ENCODE data around the gene CSMD2.
A peak's percentile ranks its signal among the peaks of the same experiment; 100 is the strongest.

The CSMD2 gene

DNA sequence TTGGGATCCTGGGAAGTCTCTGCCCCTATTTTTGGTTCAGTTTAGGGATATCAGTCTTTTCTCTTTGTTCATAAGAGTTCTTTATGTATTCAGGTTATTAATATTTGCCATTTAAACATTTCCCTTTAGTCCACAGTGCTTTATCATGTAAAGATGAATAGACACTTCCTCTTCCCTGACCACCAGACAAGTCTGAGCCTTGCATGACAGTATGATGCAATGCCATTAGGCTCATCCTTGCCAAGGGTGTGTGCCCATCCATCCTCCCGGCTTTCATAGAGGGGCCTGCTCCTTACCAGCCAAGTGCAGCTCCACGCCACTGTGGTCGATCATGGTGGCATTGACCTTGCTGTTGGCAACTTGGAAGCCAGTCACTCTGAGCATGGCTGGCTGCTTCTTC, 640.4 kb downstream of the CSMD2 start:
- DNase-seq: no peak
- H3K27ac ChIP-seq (ENCODE audit: low read depth, low read length): no peak overlapping the region
- no peaks in the 10 kb centered on the region for H3K79me2 ChIP-seq (ENCODE audit: control insufficient read depth, insufficient read depth, low read length)
- H3K23ac ChIP-seq (ENCODE audit: low read length): no peak overlapping the region
- no peak overlapping the region for H2BK120ac ChIP-seq (ENCODE audit: low read depth, low read length)
- H2BK15ac ChIP-seq (replicated peaks; ENCODE audit: low read depth): no peak overlapping the region
- no peak overlapping the region for H3K4me3 ChIP-seq (ENCODE audit: low read length)
- no CpG with 5 or more reads among the region's 3 CpGs for WGBS (ENCODE audit: extremely low coverage, insufficient coverage, low lambda C conversion rate)
- no peak overlapping the region for H3K56ac ChIP-seq (ENCODE audit: low read length)
- H2BK5ac ChIP-seq (ENCODE audit: low read length): no peak overlapping the region
- no peaks in the 10 kb centered on the region for H3K36me3 ChIP-seq (ENCODE audit: control insufficient read depth, insufficient read depth, low read length)
- no peak overlapping the region for H3K9ac ChIP-seq (ENCODE audit: low read length)
- no peaks in the 10 kb centered on the region for H3K27me3 ChIP-seq (ENCODE audit: insufficient read depth, low read length, poor library complexity)
- H3K4ac ChIP-seq (ENCODE audit: low read depth, low read length): no peak overlapping the region
- no peaks in the 10 kb centered on the region for H3K79me1 ChIP-seq (ENCODE audit: low read length)
- H4K8ac ChIP-seq (ENCODE audit: low read depth, low read length): no peak overlapping the region
- H3K18ac ChIP-seq (ENCODE audit: low read length): no peak overlapping the region
- H3K4me2 ChIP-seq (ENCODE audit: low read length): no peak overlapping the region
- H4K5ac ChIP-seq (ENCODE audit: low read length): no peak overlapping the region
- no peaks in the 10 kb centered on the region for H3K4me1 ChIP-seq (ENCODE audit: control insufficient read depth, low read depth, low read length)
- no peak overlapping the region for H2AK5ac ChIP-seq (ENCODE audit: low read length)

DNA sequence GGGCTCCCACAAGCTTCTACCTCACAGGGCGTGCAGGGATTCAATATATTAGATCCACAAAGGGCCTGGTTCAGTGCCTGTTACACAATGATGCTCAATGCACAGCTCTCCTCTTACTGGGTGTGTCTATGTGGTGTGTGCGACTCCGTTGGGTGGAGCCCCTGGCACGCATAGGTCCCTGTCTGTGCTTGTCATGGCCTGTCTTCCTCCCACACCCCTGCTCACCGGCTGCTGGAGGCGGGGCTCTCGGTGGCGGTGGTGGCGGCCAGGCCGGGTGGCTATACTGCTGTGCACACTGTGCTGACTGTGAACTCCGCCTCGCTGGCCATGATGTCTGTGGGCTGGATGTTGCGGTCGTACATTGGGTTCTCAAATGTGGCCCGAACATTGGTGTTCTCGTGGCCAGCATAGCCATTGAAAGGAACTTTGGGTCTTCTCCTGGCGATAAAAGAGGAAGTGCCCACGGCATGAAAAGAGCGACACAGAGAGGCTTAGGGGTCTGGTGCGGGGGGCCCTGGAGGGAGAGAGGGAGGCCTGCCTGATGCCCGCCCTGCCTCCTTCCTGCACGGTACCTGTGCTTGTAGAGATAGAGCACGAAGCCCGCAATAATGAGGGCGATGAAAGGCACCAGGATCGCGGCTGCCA, 645.7 kb downstream of the CSMD2 start:
- Histone ChIP-seq H3K18ac (ENCODE audit: low read length) (no peak overlapping the region), H3K23ac (ENCODE audit: low read length) (no peak overlapping the region), H3K4me3 (ENCODE audit: low read length) (no peak overlapping the region), H3K9ac (ENCODE audit: low read length) (no peak overlapping the region), H4K8ac (ENCODE audit: low read depth, low read length) (no peak overlapping the region), H3K56ac (ENCODE audit: low read length) (no peak overlapping the region), H4K5ac (ENCODE audit: low read length) (no peak overlapping the region), H3K4me1 (ENCODE audit: control insufficient read depth, low read depth, low read length) (peaks cover 3% of the 10 kb centered on the region), H2BK120ac (ENCODE audit: low read depth, low read length) (no peak overlapping the region), H3K27me3 (ENCODE audit: insufficient read depth, low read length, poor library complexity) (no peaks in the 10 kb centered on the region), H3K36me3 (ENCODE audit: control insufficient read depth, insufficient read depth, low read length) (no peaks in the 10 kb centered on the region), H2AK5ac (ENCODE audit: low read length) (no peak overlapping the region), H2BK15ac (replicated peaks; ENCODE audit: low read depth) (no peak overlapping the region), H3K4me2 (ENCODE audit: low read length) (no peak overlapping the region), H2BK5ac (ENCODE audit: low read length) (no peak overlapping the region), H3K79me1 (ENCODE audit: low read length) (no peaks in the 10 kb centered on the region), H3K79me2 (ENCODE audit: control insufficient read depth, insufficient read depth, low read length) (no peaks in the 10 kb centered on the region), H3K4ac (ENCODE audit: low read depth, low read length) (no peak overlapping the region), H3K27ac (ENCODE audit: low read depth, low read length) (no peak overlapping the region)
- WGBS (ENCODE audit: extremely low coverage, insufficient coverage, low lambda C conversion rate): no CpG with 5 or more reads among the region's 27 CpGs
- DNase-seq: no peak

- no peak overlapping the region for H3K4me2 ChIP-seq (ENCODE audit: low read length)
- no peak overlapping the region for H4K5ac ChIP-seq (ENCODE audit: low read length)
- H3K4ac ChIP-seq (ENCODE audit: low read depth, low read length): no peak overlapping the region
- H2BK120ac ChIP-seq (ENCODE audit: low read depth, low read length): no peak overlapping the region
- no peak overlapping the region for H4K8ac ChIP-seq (ENCODE audit: low read depth, low read length)
- H2BK15ac ChIP-seq (replicated peaks; ENCODE audit: low read depth): no peak overlapping the region
- H3K4me1 ChIP-seq (ENCODE audit: control insufficient read depth, low read depth, low read length): peaks cover 3% of the 10 kb centered on the region
- no peaks in the 10 kb centered on the region for H3K79me2 ChIP-seq (ENCODE audit: control insufficient read depth, insufficient read depth, low read length)
- no peak overlapping the region for H2BK5ac ChIP-seq (ENCODE audit: low read length)
- no peaks in the 10 kb centered on the region for H3K79me1 ChIP-seq (ENCODE audit: low read length)
- H3K27ac ChIP-seq (ENCODE audit: low read depth, low read length): no peak overlapping the region
- no CpG with 5 or more reads among the region's 12 CpGs for WGBS (ENCODE audit: extremely low coverage, insufficient coverage, low lambda C conversion rate)
- H3K18ac ChIP-seq (ENCODE audit: low read length): no peak overlapping the region
- no peak for DNase-seq
- no peak overlapping the region for H3K9ac ChIP-seq (ENCODE audit: low read length)
- H3K23ac ChIP-seq (ENCODE audit: low read length): no peak overlapping the region
- H2AK5ac ChIP-seq (ENCODE audit: low read length): no peak overlapping the region
- H3K56ac ChIP-seq (ENCODE audit: low read length): no peak overlapping the region
- no peak overlapping the region for H3K4me3 ChIP-seq (ENCODE audit: low read length)
- H3K27me3 ChIP-seq (ENCODE audit: insufficient read depth, low read length, poor library complexity): no peaks in the 10 kb centered on the region
- no peaks in the 10 kb centered on the region for H3K36me3 ChIP-seq (ENCODE audit: control insufficient read depth, insufficient read depth, low read length)
Observed at GRCh38 chr1:33517596-33518250, 647.3 kb downstream of the CSMD2 start.

- Histone ChIP-seq H2BK5ac (ENCODE audit: low read length) (no peak overlapping the region), H3K18ac (ENCODE audit: low read length) (no peak overlapping the region), H3K9ac (ENCODE audit: low read length) (no peak overlapping the region), H3K4me1 (ENCODE audit: control insufficient read depth, low read depth, low read length) (peaks cover 3% of the 10 kb centered on the region), H4K5ac (ENCODE audit: low read length) (no peak overlapping the region), H3K4ac (ENCODE audit: low read depth, low read length) (no peak overlapping the region), H2AK5ac (ENCODE audit: low read length) (no peak overlapping the region), H3K56ac (ENCODE audit: low read length) (no peak overlapping the region), H3K27ac (ENCODE audit: low read depth, low read length) (no peak overlapping the region), H3K4me2 (ENCODE audit: low read length) (no peak overlapping the region), H3K4me3 (ENCODE audit: low read length) (no peak overlapping the region), H2BK15ac (replicated peaks; ENCODE audit: low read depth) (no peak overlapping the region), H4K8ac (ENCODE audit: low read depth, low read length) (no peak overlapping the region), H2BK120ac (ENCODE audit: low read depth, low read length) (no peak overlapping the region), H3K79me1 (ENCODE audit: low read length) (no peaks in the 10 kb centered on the region), H3K23ac (ENCODE audit: low read length) (no peak overlapping the region), H3K27me3 (ENCODE audit: insufficient read depth, low read length, poor library complexity) (no peaks in the 10 kb centered on the region), H3K36me3 (ENCODE audit: control insufficient read depth, insufficient read depth, low read length) (no peaks in the 10 kb centered on the region), H3K79me2 (ENCODE audit: control insufficient read depth, insufficient read depth, low read length) (no peaks in the 10 kb centered on the region)
- no peak for DNase-seq
- no CpG with 5 or more reads among the region's 8 CpGs for WGBS (ENCODE audit: extremely low coverage, insufficient coverage, low lambda C conversion rate)
Observed at GRCh38 chr1:33516891-33517567, 648.0 kb downstream of the CSMD2 start.

DNA sequence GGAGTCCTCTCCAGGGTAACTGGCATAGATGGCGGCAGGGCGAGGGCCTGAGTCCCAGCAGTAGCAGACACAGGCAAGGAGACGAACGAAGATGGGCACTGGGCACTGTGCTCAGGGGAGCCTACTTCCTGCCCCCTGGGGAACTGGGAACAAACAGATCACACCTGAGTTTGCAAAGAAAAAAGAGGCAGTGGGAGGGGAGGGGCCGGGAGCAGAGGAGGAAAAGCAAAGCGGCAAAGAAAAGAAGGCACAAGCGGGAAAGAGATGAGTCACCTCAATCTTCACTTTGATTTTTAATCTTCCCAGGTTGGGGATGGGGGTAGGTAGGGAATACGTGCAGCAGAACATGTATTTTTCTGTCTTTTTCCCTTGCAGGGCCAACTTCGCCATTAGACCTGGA, 648.6 kb downstream of the CSMD2 start:
- H3K79me2 ChIP-seq (ENCODE audit: control insufficient read depth, insufficient read depth, low read length): no peaks in the 10 kb centered on the region
- no peak overlapping the region for H3K4ac ChIP-seq (ENCODE audit: low read depth, low read length)
- no peak overlapping the region for H3K4me2 ChIP-seq (ENCODE audit: low read length)
- H3K27ac ChIP-seq (ENCODE audit: low read depth, low read length): no peak overlapping the region
- H4K5ac ChIP-seq (ENCODE audit: low read length): no peak overlapping the region
- H3K23ac ChIP-seq (ENCODE audit: low read length): peak overlapping the region; percentile 81
- H3K36me3 ChIP-seq (ENCODE audit: control insufficient read depth, insufficient read depth, low read length): no peaks in the 10 kb centered on the region
- DNase-seq: peak; percentile 15
- no peak overlapping the region for H2AK5ac ChIP-seq (ENCODE audit: low read length)
- H3K18ac ChIP-seq (ENCODE audit: low read length): no peak overlapping the region
- H3K4me3 ChIP-seq (ENCODE audit: low read length): no peak overlapping the region
- H3K4me1 ChIP-seq (ENCODE audit: control insufficient read depth, low read depth, low read length): peaks cover 3% of the 10 kb centered on the region
- no peaks in the 10 kb centered on the region for H3K79me1 ChIP-seq (ENCODE audit: low read length)
- no peaks in the 10 kb centered on the region for H3K27me3 ChIP-seq (ENCODE audit: insufficient read depth, low read length, poor library complexity)
- no CpG with 5 or more reads among the region's 9 CpGs for WGBS (ENCODE audit: extremely low coverage, insufficient coverage, low lambda C conversion rate)
- H2BK5ac ChIP-seq (ENCODE audit: low read length): no peak overlapping the region
- no peak overlapping the region for H3K9ac ChIP-seq (ENCODE audit: low read length)
- no peak overlapping the region for H2BK15ac ChIP-seq (replicated peaks; ENCODE audit: low read depth)
- no peak overlapping the region for H2BK120ac ChIP-seq (ENCODE audit: low read depth, low read length)
- H3K56ac ChIP-seq (ENCODE audit: low read length): no peak overlapping the region
- H4K8ac ChIP-seq (ENCODE audit: low read depth, low read length): no peak overlapping the region

Data from mesendoderm (in vitro differentiated cells).